Measurements from ENCODE around the gene CEBPZOS. TPM values are rescaled to one million over a fixed set of nuclear protein-coding genes. Genes with fewer than 3 reads are reported as not detected.

The CEBPZOS gene
- total and polyA plus RNA-seq, 9 of the 15 experiments (the other 6 are each of a cell fraction or from before 2014, with no cell fraction given): 21.7 to 64.8 (median 46.7) TPM

DNA sequence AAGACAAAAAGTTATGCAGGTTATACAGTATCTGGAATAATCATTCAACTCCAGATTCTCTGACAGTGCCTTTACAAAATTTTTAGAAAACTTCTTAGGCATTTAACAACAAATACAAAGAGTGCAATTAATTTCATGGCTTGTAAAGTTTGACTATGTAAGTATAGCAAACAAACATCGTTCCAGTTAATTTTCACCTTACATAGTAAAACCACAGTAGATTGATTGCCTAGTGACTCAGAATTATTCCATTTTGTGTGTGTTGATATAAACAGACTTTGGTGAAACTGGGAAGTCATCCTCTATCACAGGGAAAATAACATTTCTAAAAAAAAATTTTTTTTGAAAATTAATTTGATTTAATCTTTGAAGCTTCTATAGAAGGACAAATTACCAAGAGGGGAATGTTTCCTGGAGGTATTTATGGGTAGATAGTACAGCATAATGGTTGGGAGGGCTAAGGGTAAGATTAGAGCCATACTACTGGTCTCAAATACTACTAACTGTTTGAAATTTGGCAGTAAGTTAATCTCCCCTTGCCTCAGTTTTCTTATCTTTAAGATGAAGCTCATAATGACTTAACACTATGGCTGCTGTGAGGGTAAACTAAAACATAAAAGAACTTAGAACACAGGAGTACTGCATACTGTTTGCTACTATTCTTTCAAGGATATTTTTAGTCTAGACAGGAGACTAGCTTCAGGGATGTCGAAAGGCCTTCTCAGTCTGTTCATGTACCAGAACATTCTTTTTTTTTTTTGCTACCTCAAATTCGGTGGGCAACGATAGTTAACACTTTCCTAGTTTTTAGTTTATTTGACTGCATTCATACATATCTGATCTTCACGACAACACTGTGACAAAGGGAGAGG, 54.8 kb downstream of the CEBPZOS start:
- Histone ChIP-seq H3K36me3 (ENCODE audit: control insufficient read depth, insufficient read depth, low read length) (peaks cover 93% of the 10 kb centered on the region), H3K4me1 (replicated peaks in 1 of 2; ENCODE audit: control insufficient read depth in 2 of 2, insufficient read depth in 2 of 2, low read length in 2 of 2) (peaks cover 0 to 6% of the 10 kb centered on the region in 2 experiments; a peak in 2 of 5 replicates), H2AFZ (ENCODE audit: low read depth, low read length) (no peak overlapping the region), H4K20me1 (replicated peaks; ENCODE audit: control insufficient read depth, insufficient read depth, low read length) (no peaks in the 10 kb centered on the region), H3K9ac (ENCODE audit: insufficient read depth in 1 of 2, low read depth in 2 of 2, low read length in 2 of 2) (peak overlapping the region in 1 of 2 experiments; percentile 7; a peak in 1 of 4 replicates), H3K79me2 (ENCODE audit: control insufficient read depth, insufficient read depth, low read length) (no peaks in the 10 kb centered on the region), H3K4me3 (no peak overlapping the region), H3K4me2 (ENCODE audit: insufficient read depth, low read length) (no peak overlapping the region), H3K27me3 (ENCODE audit: control insufficient read depth in 2 of 2, insufficient read depth in 2 of 2, low read length in 2 of 2) (no peaks in the 10 kb centered on the region), H3K9me1 (ENCODE audit: control insufficient read depth, insufficient read depth, low read length) (no peaks in the 10 kb centered on the region), H3K9me3 (replicated peaks; ENCODE audit: control insufficient read depth, insufficient read depth, low read depth, low read length) (no peaks in the 10 kb centered on the region), H3K27ac (ENCODE audit: extremely low read depth, low read depth, low read length) (peak overlapping the region; percentile 42)
- DNase-seq (ENCODE audit: extremely low read depth in 1 of 4, low spot score in 3 of 4): peak in 2 of 4 experiments; percentile 11
- no TSS peak for BruUV-seq (replicated peaks)
- peak; percentile 58 for FAIRE-seq
- POLR2A ChIA-PET: interaction anchor here (0.7 to 1.5 kb wide), 3 partner anchors 9 to 208 kb away, joined by 3 to 6 read pairs (median 3); partner anchors contain the start of genes CEBPZ and NDUFAF7
- ATAC-seq: peak; percentile 68
- in situ Hi-C loops (cut with MboI): no loop called here
- 34% methylated on average over 5 of the region's 5 CpGs for WGBS (ENCODE audit: insufficient coverage, low coverage, missing lambda C conversion rate)
- CTCF ChIA-PET (ENCODE audit: low intra/inter-chr PET ratio): no interaction called here
- intact Hi-C loops (cut with micrococcal nuclease): no loop called here
- TF ChIP-seq BRCA1 (IDR thresholded peaks at IDR 0.05) (no peak), BRCA1 (CRISPR knock-in tag; IDR thresholded peaks at IDR 0.05) (no peak), RBBP5 (IDR thresholded peaks at IDR 0.05; ENCODE audit: borderline replicate concordance, insufficient read depth, low read length, poor library complexity, severe bottlenecking) (no peak), PYGO2 (tag; IDR thresholded peaks at IDR 0.05) (no peak), SAFB2 (IDR thresholded peaks at IDR 0.05; ENCODE audit: borderline replicate concordance, low read depth, low read length, severe bottlenecking) (no peak), ZNF212 (CRISPR knock-in tag; IDR thresholded peaks at IDR 0.05) (no peak), KLF16 (IDR thresholded peaks at IDR 0.05) (no peak), HNRNPUL1 (IDR thresholded peaks at IDR 0.05; ENCODE audit: low read length) (no peak), ZNF592 (IDR thresholded peaks at IDR 0.05) (peak; percentile 43; the same call in 1 of the 2 replicates), XRCC4 (IDR thresholded peaks at IDR 0.05; ENCODE audit: extremely low read depth, insufficient read depth, insufficient read length) (no peak), DPF2 (IDR thresholded peaks at IDR 0.05) (peak; percentile 42; the same call in 1 of the 2 replicates), ADNP (tag; IDR thresholded peaks at IDR 0.05) (0 out of 2 replicates have a peak, but pooled peaks have one; percentile 39), PRPF4 (IDR thresholded peaks at IDR 0.05; ENCODE audit: insufficient read depth, low read depth, low read length, poor library complexity, severe bottlenecking) (no peak)
- TF ChIP-seq, protein P1, sequence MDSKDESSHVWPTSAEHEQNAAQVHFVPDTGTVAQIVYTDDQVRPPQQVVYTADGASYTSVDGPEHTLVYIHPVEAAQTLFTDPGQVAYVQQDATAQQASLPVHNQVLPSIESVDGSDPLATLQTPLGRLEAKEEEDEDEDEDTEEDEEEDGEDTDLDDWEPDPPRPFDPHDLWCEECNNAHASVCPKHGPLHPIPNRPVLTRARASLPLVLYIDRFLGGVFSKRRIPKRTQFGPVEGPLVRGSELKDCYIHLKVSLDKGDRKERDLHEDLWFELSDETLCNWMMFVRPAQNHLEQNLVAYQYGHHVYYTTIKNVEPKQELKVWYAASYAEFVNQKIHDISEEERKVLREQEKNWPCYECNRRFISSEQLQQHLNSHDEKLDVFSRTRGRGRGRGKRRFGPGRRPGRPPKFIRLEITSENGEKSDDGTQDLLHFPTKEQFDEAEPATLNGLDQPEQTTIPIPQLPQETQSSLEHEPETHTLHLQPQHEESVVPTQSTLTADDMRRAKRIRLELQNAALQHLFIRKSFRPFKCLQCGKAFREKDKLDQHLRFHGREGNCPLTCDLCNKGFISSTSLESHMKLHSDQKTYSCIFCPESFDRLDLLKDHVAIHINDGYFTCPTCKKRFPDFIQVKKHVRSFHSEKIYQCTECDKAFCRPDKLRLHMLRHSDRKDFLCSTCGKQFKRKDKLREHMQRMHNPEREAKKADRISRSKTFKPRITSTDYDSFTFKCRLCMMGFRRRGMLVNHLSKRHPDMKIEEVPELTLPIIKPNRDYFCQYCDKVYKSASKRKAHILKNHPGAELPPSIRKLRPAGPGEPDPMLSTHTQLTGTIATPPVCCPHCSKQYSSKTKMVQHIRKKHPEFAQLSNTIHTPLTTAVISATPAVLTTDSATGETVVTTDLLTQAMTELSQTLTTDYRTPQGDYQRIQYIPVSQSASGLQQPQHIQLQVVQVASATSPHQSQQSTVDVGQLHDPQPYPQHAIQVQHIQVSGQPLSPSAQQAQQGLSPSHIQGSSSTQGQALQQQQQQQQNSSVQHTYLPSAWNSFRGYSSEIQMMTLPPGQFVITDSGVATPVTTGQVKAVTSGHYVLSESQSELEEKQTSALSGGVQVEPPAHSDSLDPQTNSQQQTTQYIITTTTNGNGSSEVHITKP (IDR thresholded peaks at IDR 0.05; ENCODE audit: partially characterized antibody): no peak
